Peyer's patch (tissue), 4 donors: Measurements from ENCODE around the gene ABI2.

Experiments used
- POLR2A ChIP-seq, 2 donors: fragments of 450-650 bp; IDR thresholded peaks; one replicate each; pipeline ENCODE4 v1.5.1; 2017; ENCODE audit warnings: antibody characterized with exemption in 2 of 2, mild to moderate bottlenecking in 2 of 2, moderate library complexity in 2 of 2
- TF ChIP-seq, protein P1 (sequence below), 6 experiments: fragments of 450-650 bp in 4 of 6; fragments of 200-600 bp in 2 of 6; sonication (generic) in 1 of 6; IDR thresholded peaks; one replicate each; pipeline ENCODE4 v1.5.1; 2017 to 2019; ENCODE audit warnings: antibody characterized with exemption in 6 of 6, mild to moderate bottlenecking in 3 of 6, moderate library complexity in 1 of 6

DNA sequence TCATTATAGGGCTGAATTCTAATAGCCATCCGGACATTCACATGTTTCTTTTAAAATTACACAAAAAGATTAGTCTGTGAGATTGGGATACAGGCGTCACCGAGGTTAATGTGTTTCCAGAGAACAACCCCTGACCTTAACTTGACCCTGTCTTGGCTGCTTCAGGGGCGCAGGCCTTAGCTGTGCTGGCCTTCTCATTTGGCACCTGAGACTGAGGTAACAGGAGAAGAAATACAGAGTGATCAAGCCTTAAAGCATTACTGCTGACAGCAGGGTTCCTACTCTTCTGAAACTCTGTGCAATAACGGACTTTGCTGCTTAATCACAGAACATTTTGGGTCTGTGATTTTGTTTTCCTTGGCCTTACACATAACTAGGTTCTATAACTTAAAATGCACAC, 114.3 kb downstream of the ABI2 start:
- TF ChIP-seq, protein P1, sequence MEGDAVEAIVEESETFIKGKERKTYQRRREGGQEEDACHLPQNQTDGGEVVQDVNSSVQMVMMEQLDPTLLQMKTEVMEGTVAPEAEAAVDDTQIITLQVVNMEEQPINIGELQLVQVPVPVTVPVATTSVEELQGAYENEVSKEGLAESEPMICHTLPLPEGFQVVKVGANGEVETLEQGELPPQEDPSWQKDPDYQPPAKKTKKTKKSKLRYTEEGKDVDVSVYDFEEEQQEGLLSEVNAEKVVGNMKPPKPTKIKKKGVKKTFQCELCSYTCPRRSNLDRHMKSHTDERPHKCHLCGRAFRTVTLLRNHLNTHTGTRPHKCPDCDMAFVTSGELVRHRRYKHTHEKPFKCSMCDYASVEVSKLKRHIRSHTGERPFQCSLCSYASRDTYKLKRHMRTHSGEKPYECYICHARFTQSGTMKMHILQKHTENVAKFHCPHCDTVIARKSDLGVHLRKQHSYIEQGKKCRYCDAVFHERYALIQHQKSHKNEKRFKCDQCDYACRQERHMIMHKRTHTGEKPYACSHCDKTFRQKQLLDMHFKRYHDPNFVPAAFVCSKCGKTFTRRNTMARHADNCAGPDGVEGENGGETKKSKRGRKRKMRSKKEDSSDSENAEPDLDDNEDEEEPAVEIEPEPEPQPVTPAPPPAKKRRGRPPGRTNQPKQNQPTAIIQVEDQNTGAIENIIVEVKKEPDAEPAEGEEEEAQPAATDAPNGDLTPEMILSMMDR (IDR thresholded peaks at IDR 0.05), result no peak
- TF ChIP-seq POLR2A (IDR thresholded peaks at IDR 0.05), result no peak
